ENCODE results near the gene SFRP4. TPM values are rescaled to one million over a fixed set of nuclear protein-coding genes. Genes with fewer than 3 reads are reported as not detected.

Gene SFRP4
- total RNA-seq, 1 donor from 2014 or later, result 15.0 TPM

GRCh38 chr7:37882086-37882485 lies 34.5 kb downstream of the SFRP4 start:
- no peak for DNase-seq (ENCODE audit: low spot score)
- intact Hi-C loops (cut with DNase I), result no loop called here

Other genes with a start within 250 kb of the SFRP4 start
- gene GPR141, start 233.1 kb downstream of the SFRP4 start, total RNA-seq, result 0.40 TPM
- gene NME8, start 68.2 kb downstream of the SFRP4 start, total RNA-seq, result not detected
- 38.7 TPM for gene EPDR1, start 3.8 kb upstream of the SFRP4 start, total RNA-seq

All from cardiac septum (tissue), 1 donor.